GM21447 (cell line): ENCODE measurements around the gene ILF3.

Source experiments
- ATAC-seq: cut with Tn5 transposase; IDR thresholded peaks from one replicate; pipeline ENCODE4 v1.9.1; 2021; ENCODE audit not compliant: unreplicated experiment

The ILF3 gene

GRCh38 chr19:10727685-10728201 lies 73.6 kb downstream of the ILF3 start:
- ATAC-seq = no peak

DNA sequence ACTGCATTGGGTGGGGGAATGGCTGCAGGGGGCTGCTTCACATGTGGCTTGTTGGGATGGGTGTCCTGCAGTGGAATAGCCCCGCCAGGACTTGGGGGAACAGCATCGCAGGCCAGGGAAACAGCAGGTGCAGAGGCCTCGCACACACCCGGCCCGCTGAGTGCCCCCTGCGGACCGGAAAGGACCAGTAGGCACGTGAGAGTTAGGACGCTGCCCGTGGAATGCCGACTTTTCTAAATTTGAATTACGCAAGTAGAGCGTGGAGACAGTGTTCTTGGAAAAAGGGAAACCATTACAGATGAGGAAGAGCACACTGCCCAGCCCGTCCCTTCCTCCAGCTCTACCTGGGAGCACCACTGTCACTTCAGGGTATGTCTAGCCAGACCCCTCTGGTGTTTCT lies 75.3 kb downstream of the ILF3 start:
- no peak for ATAC-seq

- no peak for ATAC-seq
Observed at GRCh38 chr19:10730932-10731331, 76.8 kb downstream of the ILF3 start.

GRCh38 chr19:10735741-10736140 lies 81.6 kb downstream of the ILF3 start:
- no peak for ATAC-seq

DNA sequence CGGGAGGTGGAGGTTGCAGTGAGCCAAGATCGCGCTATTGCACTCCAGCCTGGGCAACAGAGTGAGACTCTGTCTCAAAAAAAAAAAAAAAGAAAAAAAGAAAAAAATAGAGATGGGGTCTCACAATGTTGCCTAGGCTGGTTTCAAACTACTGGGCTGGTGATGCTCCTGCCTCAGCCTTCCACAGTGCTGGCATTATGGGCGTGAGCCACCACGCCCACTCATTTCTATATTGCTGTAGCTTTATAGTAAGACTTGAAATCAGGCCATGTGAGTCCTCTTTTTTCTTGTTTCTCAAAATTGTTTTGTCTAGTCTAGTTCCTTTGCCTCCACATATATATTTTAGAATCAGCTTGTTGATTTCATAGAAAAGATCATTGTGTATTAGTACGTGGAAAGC lies 82.0 kb downstream of the ILF3 start:
- no peak for ATAC-seq

- no peak for ATAC-seq
Observed at GRCh38 chr19:10736916-10737551, 82.9 kb downstream of the ILF3 start.

DNA sequence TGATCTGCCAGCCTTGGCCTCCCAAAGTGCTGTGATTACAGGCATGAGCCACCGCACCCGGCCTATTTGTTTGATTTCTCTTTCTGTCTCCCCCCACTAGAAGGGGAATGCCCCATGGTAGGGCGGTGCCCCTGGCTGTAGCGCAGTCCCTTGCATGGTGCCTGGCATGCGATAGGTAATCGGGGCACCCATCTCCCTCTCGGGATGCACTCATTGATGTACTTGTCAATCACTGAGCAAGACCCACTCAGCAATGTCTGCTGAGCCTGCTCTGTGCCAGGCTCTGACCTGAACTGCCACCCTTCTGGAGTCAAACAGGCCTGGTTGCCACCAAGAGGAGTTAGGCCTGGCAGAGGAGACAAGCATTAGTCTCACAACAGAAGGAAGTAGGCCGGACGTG lies 83.6 kb downstream of the ILF3 start:
- no peak for ATAC-seq

- no peak for ATAC-seq
Observed at GRCh38 chr19:10740798-10741197, 86.7 kb downstream of the ILF3 start.
